IMR-90 (cell line): ENCODE results near the gene CPNE2. TPM values are rescaled to one million over a fixed set of nuclear protein-coding genes. Genes with fewer than 3 reads are reported as not detected.

Source experiments
- ATAC-seq: fragments of 200-7000 bp; cut with Tn5 transposase; 2 replicates; pipeline ENCODE4 v1.9.1; 2020; ENCODE audit warnings: low read depth, mild to moderate bottlenecking, moderate library complexity
- BruUV-seq: library from RNA; stranded (reverse); fragments of 400-500 nt; replicated peaks from 2 replicates; lab custom pipeline; 2021; lab: Mats Ljungman, UMichigan
- CTCF ChIA-PET: fragments of 300-600 bp; formaldehyde crosslinking; extraction: SDS; loops from one replicate; lab custom pipeline; 2021; ENCODE audit warnings: antibody characterized with exemption; lab: Yijun Ruan, JAX
- POLR2A ChIA-PET: fragments of 300-600 bp; sonication (Branson Sonifier 250); formaldehyde crosslinking; loops from one replicate; lab custom pipeline; 2022; ENCODE audit warnings: antibody characterized with exemption; ENCODE audit not compliant: unreplicated experiment; lab: Charles Lee
- DNase-seq: peaks from one replicate; pipeline ENCODE4 v3.0.0; 2013
- H2AFZ ChIP-seq: replicated peaks from 2 replicates; pipeline ENCODE3; 2013; ENCODE audit warnings: low read length, mild to moderate bottlenecking; ENCODE audit not compliant: poor library complexity
- H2AK5ac ChIP-seq: 2 replicates; pipeline ENCODE4 v1.6.1; 2013; ENCODE audit warnings: low read depth, low read length, inconsistent platforms
- H2AK9ac ChIP-seq: replicated peaks from 2 replicates; pipeline ENCODE3; 2013; ENCODE audit warnings: mild to moderate bottlenecking, low read depth, low read length, moderate library complexity; ENCODE audit not compliant: poor library complexity
- H2BK120ac ChIP-seq: 2 replicates; pipeline ENCODE4 v1.6.1; 2013; ENCODE audit warnings: low read depth, low read length, inconsistent platforms
- H2BK15ac ChIP-seq: 3 replicates; pipeline ENCODE4 v1.6.1; 2013; ENCODE audit warnings: low read depth, low read length, inconsistent platforms
- H2BK20ac ChIP-seq: 2 replicates; pipeline ENCODE4 v1.6.1; 2013; ENCODE audit warnings: low read depth, mild to moderate bottlenecking, inconsistent platforms, low read length, moderate library complexity
- H2BK5ac ChIP-seq: 2 replicates; pipeline ENCODE4 v1.6.1; 2013; ENCODE audit warnings: mild to moderate bottlenecking, low read depth, low read length, inconsistent platforms; ENCODE audit not compliant: poor library complexity, severe bottlenecking
- H3K14ac ChIP-seq: replicated peaks from 2 replicates; pipeline ENCODE4 v1.6.1; 2013; ENCODE audit warnings: low read depth, low read length, inconsistent platforms
- H3K18ac ChIP-seq: 2 replicates; pipeline ENCODE4 v1.6.1; 2013; ENCODE audit warnings: low read depth, low read length, control low read depth
- H3K23ac ChIP-seq: 2 replicates; pipeline ENCODE4 v1.6.1; 2013; ENCODE audit warnings: low read depth, low read length, inconsistent platforms
- H3K27ac ChIP-seq: 2 replicates; pipeline ENCODE4 v1.5.1; 2013; ENCODE audit warnings: mild to moderate bottlenecking, control low read depth, low read length; ENCODE audit not compliant: insufficient read depth
- H3K27me3 ChIP-seq: 2 replicates; pipeline ENCODE4 v1.6.1; 2013; ENCODE audit warnings: low read length; ENCODE audit not compliant: control insufficient read depth, insufficient read depth
- H3K36me3 ChIP-seq: 2 replicates; pipeline ENCODE4 v1.6.1; 2013; ENCODE audit warnings: low read length, mixed read lengths; ENCODE audit not compliant: control insufficient read depth, insufficient read depth
- H3K4ac ChIP-seq: 2 replicates; pipeline ENCODE4 v1.6.1; 2013; ENCODE audit warnings: low read depth, low read length, inconsistent platforms
- H3K4me1 ChIP-seq: 2 replicates; pipeline ENCODE4 v1.6.1; 2013; ENCODE audit warnings: low read length, mixed read lengths; ENCODE audit not compliant: control insufficient read depth, insufficient read depth
- H3K4me2 ChIP-seq: 2 replicates; pipeline ENCODE4 v1.6.1; 2013; ENCODE audit warnings: low read depth, mild to moderate bottlenecking, control low read depth, low read length, moderate library complexity
- H3K4me3 ChIP-seq: 2 replicates; pipeline ENCODE4 v1.5.1; 2013; ENCODE audit warnings: low read depth, mild to moderate bottlenecking, control low read depth, low read length, moderate library complexity; ENCODE audit not compliant: insufficient read depth
- H3K56ac ChIP-seq: 2 replicates; pipeline ENCODE4 v1.6.1; 2013; ENCODE audit warnings: low read length, inconsistent platforms; ENCODE audit not compliant: insufficient read depth; ENCODE audit errors: extremely low read depth
- H3K79me1 ChIP-seq, 2 experiments: 2 replicates each; pipeline ENCODE4 v1.6.1; 2013; ENCODE audit warnings: low read length in 2 of 2, inconsistent platforms in 1 of 2, low read depth in 1 of 2
- H3K9ac ChIP-seq: 2 replicates; pipeline ENCODE4 v1.6.1; 2013; ENCODE audit warnings: low read depth, low read length, control low read depth
- H3K9me1 ChIP-seq: 2 replicates; pipeline ENCODE4 v1.6.1; 2013; ENCODE audit warnings: low read length, inconsistent platforms; ENCODE audit not compliant: insufficient read depth
- H3K9me3 ChIP-seq: 2 replicates; pipeline ENCODE4 v1.6.1; 2013; ENCODE audit warnings: low read length; ENCODE audit not compliant: control insufficient read depth, insufficient read depth
- H4K20me1 ChIP-seq: 2 replicates; pipeline ENCODE4 v1.6.1; 2013; ENCODE audit warnings: low read length, inconsistent platforms; ENCODE audit not compliant: insufficient read depth
- H4K5ac ChIP-seq: 2 replicates; pipeline ENCODE4 v1.6.1; 2013; ENCODE audit warnings: mild to moderate bottlenecking, low read depth, low read length, control low read depth
- H4K8ac ChIP-seq, 2 experiments: 2 replicates each; pipeline ENCODE4 v1.6.1; 2013; ENCODE audit warnings: low read depth in 2 of 2, low read length in 2 of 2, control low read depth in 1 of 2, inconsistent platforms in 1 of 2
- H4K91ac ChIP-seq: 2 replicates; pipeline ENCODE4 v1.6.1; 2013; ENCODE audit warnings: low read depth, low read length, inconsistent platforms; ENCODE audit not compliant: insufficient read depth
- BHLHE40 ChIP-seq: fragments of 150-350 bp; IDR thresholded peaks from 2 replicates; pipeline ENCODE4 v1.6.1; 2016; ENCODE audit warnings: mild to moderate bottlenecking, low read depth, low read length
- CEBPB ChIP-seq: IDR thresholded peaks from 2 replicates; pipeline ENCODE4 v1.6.1; 2012; ENCODE audit warnings: low read depth, low read length, improper control_type of control experiment
- CHD1 ChIP-seq: IDR thresholded peaks from 2 replicates; pipeline ENCODE4 v1.6.1; 2012; ENCODE audit warnings: low read depth, low read length, improper control_type of control experiment
- CTCF ChIP-seq: conservative IDR thresholded peaks from 2 replicates; pipeline ENCODE4 v1.5.1; 2012; ENCODE audit warnings: mild to moderate bottlenecking, low read depth, low read length, improper control_type of control experiment
- ELK1 ChIP-seq: fragments of 150-350 bp; IDR thresholded peaks from 2 replicates; pipeline ENCODE4 v1.6.1; 2016; ENCODE audit warnings: low read depth, mild to moderate bottlenecking, low read length, moderate library complexity, borderline replicate concordance
- MAFK ChIP-seq: IDR thresholded peaks from 2 replicates; pipeline ENCODE4 v1.6.1; 2012; ENCODE audit warnings: low read depth, low read length, improper control_type of control experiment
- MAZ ChIP-seq: IDR thresholded peaks from 2 replicates; pipeline ENCODE4 v1.6.1; 2012; ENCODE audit warnings: low read depth, mild to moderate bottlenecking, low read length, improper control_type of control experiment, moderate library complexity, borderline replicate concordance
- MXI1 ChIP-seq: IDR thresholded peaks from 2 replicates; pipeline ENCODE4 v1.6.1; 2012; ENCODE audit warnings: low read depth, mild to moderate bottlenecking, low read length, moderate library complexity, borderline replicate concordance
- NFE2L2 ChIP-seq: fragments of 150-350 bp; IDR thresholded peaks from 2 replicates; pipeline ENCODE4 v1.6.1; 2016; ENCODE audit warnings: low read depth, mild to moderate bottlenecking, low read length
- POLR2A ChIP-seq: IDR thresholded peaks from 2 replicates; pipeline ENCODE4 v1.6.1; 2012; ENCODE audit warnings: mild to moderate bottlenecking, low read depth, low read length
- RAD21 ChIP-seq: IDR thresholded peaks from 2 replicates; pipeline ENCODE4 v1.6.1; 2012; ENCODE audit warnings: low read length, improper control_type of control experiment
- RCOR1 ChIP-seq: IDR thresholded peaks from 2 replicates; pipeline ENCODE4 v1.6.1; 2012; ENCODE audit warnings: mild to moderate bottlenecking, low read length, improper control_type of control experiment; ENCODE audit not compliant: insufficient replicate concordance
- SMC3 ChIP-seq: fragments of 150-350 bp; IDR thresholded peaks from 2 replicates; pipeline ENCODE4 v1.6.1; 2016; ENCODE audit warnings: low read depth, mild to moderate bottlenecking, antibody characterized with exemption, low read length, moderate library complexity
- WGBS, 2 experiments: methylation state at CpG; one replicate each; pipeline versions ENCODE4 v1.1.5 to v1.1.7; 2013; ENCODE audit warnings: missing lambda C conversion rate in 2 of 2; ENCODE audit not compliant: insufficient read length in 1 of 2; ENCODE audit errors: extremely low coverage in 2 of 2; 5-methylcytosine and 5-hydroxymethylcytosine counted together
- dilution Hi-C: fragments of 300-500 bp; cut with HindIII; formaldehyde crosslinking; loops from one replicate; pipeline ENCODE4 v1.14.3; 2018; ENCODE audit warnings: low sequenced_read_pairs; ENCODE audit not compliant: unreplicated experiment
- in situ Hi-C: fragments of 300-500 bp; cut with MboI; formaldehyde crosslinking; loops from 3 replicates; pipeline ENCODE4 v1.14.3; 2019; ENCODE audit warnings: low sequenced_read_pairs, inconsistent platforms, mixed read lengths
- intact Hi-C: fragments of 100-400 bp; cut with micrococcal nuclease; formaldehyde crosslinking; loops from 2 replicates; pipeline ENCODE4 v1.10.0; 2022
- polyA plus RNA-seq, 3 experiments: library from polyadenylated mRNA; depleted of rRNA; stranded (reverse); fragments of >200 nt; gene quantifications; 2 replicates each; pipeline ENCODE4 v1.2.3, GENCODE V29; 2012; ENCODE audit warnings: low replicate concordance in 1 of 3
- total RNA-seq: library from RNA; depleted of rRNA; stranded (reverse); fragments of >200 nt; gene quantifications from 2 replicates; pipeline ENCODE4 v1.2.3, GENCODE V29; 2012

The CPNE2 gene
- total and polyA plus RNA-seq, 2 of the 4 experiments (the other 2 are of a cell fraction) = 15.4 to 48.0 TPM

- Histone ChIP-seq H3K79me1 (peaks cover 4 to 19% of the 10 kb centered on the region in 2 experiments; a peak in 2 of 4 replicates), H2BK5ac (no peak overlapping the region), H3K9me1 (peaks cover 16% of the 10 kb centered on the region; the same call in 1 of the 2 replicates), H3K36me3 (no peaks in the 10 kb centered on the region; the same call in 1 of the 2 replicates), H3K23ac (no peak overlapping the region), H2BK120ac (no peak overlapping the region), H2BK15ac (no peak overlapping the region), H2AFZ (no peak overlapping the region), H3K4me2 (no peak overlapping the region), H4K91ac (no peak overlapping the region), H3K18ac (no peak overlapping the region), H3K4ac (no peak overlapping the region), H3K9me3 (no peaks in the 10 kb centered on the region), H3K27me3 (no peaks in the 10 kb centered on the region), H4K8ac (no peak overlapping the region), H2AK9ac (no peak overlapping the region), H3K14ac (no peak overlapping the region), H3K27ac (no peak overlapping the region), H4K20me1 (no peaks in the 10 kb centered on the region; the same call in 1 of the 2 replicates), H2AK5ac (no peak overlapping the region), H4K5ac (no peak overlapping the region), H3K4me1 (peaks cover 13% of the 10 kb centered on the region), H3K56ac (no peak overlapping the region), H2BK20ac (no peak overlapping the region), H3K4me3 (no peak overlapping the region), H3K9ac (no peak overlapping the region)
- TF ChIP-seq CHD1 = no peak
- no peak for TF ChIP-seq ELK1
- no peak for TF ChIP-seq RCOR1
- TF ChIP-seq SMC3 = no peak
- TF ChIP-seq RAD21 = no peak
- TF ChIP-seq CEBPB = no peak
- no peak for TF ChIP-seq BHLHE40
- TF ChIP-seq CTCF = no peak
- no peak for TF ChIP-seq MAZ
- no peak for TF ChIP-seq NFE2L2
- TF ChIP-seq MXI1 = no peak
- no peak for TF ChIP-seq POLR2A
- TF ChIP-seq MAFK = no peak
- no TSS peak for BruUV-seq
- ChIA-PET CTCF (interaction anchor here (0.8 kb wide), 1 partner anchor 21 kb away, joined by 3 read pairs; the partner anchor contains the start of gene CPNE2), POLR2A (interaction anchor here (0.6 kb wide), 1 partner anchor 243 kb away, joined by 3 read pairs; no protein-coding TSS in a partner anchor)
- intact Hi-C loops = no loop called here
- in situ Hi-C loops = no loop called here
- dilution Hi-C loops = no loop called here
- no peak for ATAC-seq
- no peak for DNase-seq
- WGBS, 2 experiments = no CpG with 5 or more reads among the region's 5 CpGs
Measured at GRCh38 chr16:57113664-57114063, 21.3 kb downstream of the CPNE2 start.
